Neural cell (in vitro differentiated cells): ENCODE measurements around the gene ARL10. TPM values are rescaled to one million over a fixed set of nuclear protein-coding genes. Genes with fewer than 3 reads are reported as not detected.

Experiments used
- H2AFZ ChIP-seq: fragments of 200-600, 300-800 bp; sonication (generic), shearing (Covaris generic); 2 replicates; pipeline ENCODE4 v1.6.0; 2014; ENCODE audit warnings: low read depth, mild to moderate bottlenecking, antibody characterized with exemption, low read length, moderate library complexity
- H3F3A ChIP-seq: fragments of 200-600 bp; shearing (Covaris generic); 2 replicates; pipeline ENCODE4 v1.6.1; 2016; ENCODE audit warnings: mild to moderate bottlenecking, moderate library complexity, mixed read lengths, antibody characterized with exemption, low read length; ENCODE audit not compliant: insufficient read depth, poor library complexity, severe bottlenecking
- H3K27ac ChIP-seq: fragments of 200-600, 300-800 bp; sonication (generic), shearing (Covaris generic); 2 replicates; pipeline ENCODE4 v1.5.1; 2014; ENCODE audit warnings: mild to moderate bottlenecking, low read length, moderate library complexity
- H3K27me3 ChIP-seq: fragments of 300-800, 200-600 bp; sonication (generic), shearing (Covaris generic); 2 replicates; pipeline ENCODE4 v1.6.0; 2014; ENCODE audit warnings: mild to moderate bottlenecking, low read depth, low read length, moderate library complexity; ENCODE audit not compliant: insufficient read depth
- H3K36me3 ChIP-seq: fragments of 300-800, 200-600 bp; sonication (generic), shearing (Covaris generic); 2 replicates; pipeline ENCODE4 v1.5.1; 2014; ENCODE audit warnings: mild to moderate bottlenecking, antibody characterized with exemption, low read length, moderate library complexity; ENCODE audit not compliant: insufficient read depth
- H3K4me2 ChIP-seq: fragments of 300-800, 200-600 bp; sonication (generic), shearing (Covaris generic); 2 replicates; pipeline ENCODE4 v1.6.0; 2014; ENCODE audit warnings: mild to moderate bottlenecking, low read length
- H3K4me3 ChIP-seq: fragments of 300-800, 200-600 bp; sonication (generic), shearing (Covaris generic); 2 replicates; pipeline ENCODE4 v1.5.1; 2014; ENCODE audit warnings: mild to moderate bottlenecking, low read length, moderate library complexity
- H3K79me2 ChIP-seq: fragments of 200-600 bp; shearing (Covaris generic); replicated peaks from 2 replicates; pipeline ENCODE4 v1.6.0; 2014; ENCODE audit warnings: mild to moderate bottlenecking, low read length, moderate library complexity; ENCODE audit not compliant: insufficient read depth
- H3K9ac ChIP-seq: fragments of 300-800, 200-600 bp; sonication (generic), shearing (Covaris generic); 2 replicates; pipeline ENCODE4 v1.6.1; 2016; ENCODE audit warnings: mild to moderate bottlenecking, low read length, mixed read lengths
- H3K9me2 ChIP-seq: fragments of 200-600 bp; shearing (Covaris generic); 2 replicates; pipeline ENCODE4 v1.6.1; 2016; ENCODE audit warnings: mild to moderate bottlenecking, low read length, mixed read lengths; ENCODE audit not compliant: insufficient read depth
- H3K9me3 ChIP-seq: fragments of 200-600, 300-800 bp; sonication (generic), shearing (Covaris generic); 2 replicates; pipeline ENCODE4 v1.6.1; 2016; ENCODE audit warnings: mild to moderate bottlenecking, mixed run types, low read length, moderate library complexity, mixed read lengths
- H4K20me1 ChIP-seq: fragments of 200-600 bp; shearing (Covaris generic); 2 replicates; pipeline ENCODE4 v1.6.1; 2016; ENCODE audit warnings: mild to moderate bottlenecking, mixed run types; ENCODE audit not compliant: insufficient read depth
- CTCF ChIP-seq: fragments of 450-650 bp; IDR thresholded peaks from 2 replicates; pipeline ENCODE4 v1.5.1; 2014; ENCODE audit warnings: antibody characterized with exemption, mild to moderate bottlenecking, moderate library complexity; ENCODE audit not compliant: poor library complexity, severe bottlenecking
- EP300 ChIP-seq: fragments of 450-650 bp; conservative IDR thresholded peaks from 2 replicates; pipeline ENCODE4 v1.6.1; 2014; ENCODE audit warnings: antibody characterized with exemption, mild to moderate bottlenecking, moderate library complexity; ENCODE audit not compliant: poor library complexity, severe bottlenecking
- EZH2 ChIP-seq: fragments of 200-600, 300-800 bp; shearing (Covaris generic), sonication (generic); IDR thresholded peaks from 2 replicates; pipeline ENCODE4 v1.6.1; 2014; ENCODE audit warnings: antibody characterized with exemption, low read length, borderline replicate concordance, mild to moderate bottlenecking; ENCODE audit not compliant: insufficient read depth, poor library complexity, severe bottlenecking
- MXI1 ChIP-seq: fragments of 450-650 bp; conservative IDR thresholded peaks from 2 replicates; pipeline ENCODE4 v1.6.1; 2014; ENCODE audit warnings: antibody characterized with exemption, mild to moderate bottlenecking; ENCODE audit not compliant: poor library complexity, severe bottlenecking
- POLR2AphosphoS5 ChIP-seq: IDR thresholded peaks from 2 replicates; pipeline ENCODE4 v1.6.1; 2012
- RAD21 ChIP-seq: fragments of 450-650 bp; conservative IDR thresholded peaks from 2 replicates; pipeline ENCODE4 v1.6.1; 2014; ENCODE audit warnings: antibody characterized with exemption, mild to moderate bottlenecking, moderate library complexity
- REST ChIP-seq: IDR thresholded peaks from 2 replicates; pipeline ENCODE4 v1.6.1; 2012; ENCODE audit warnings: borderline replicate concordance
- SMC3 ChIP-seq: fragments of 450-650 bp; conservative IDR thresholded peaks from 2 replicates; pipeline ENCODE4 v1.6.1; 2014; ENCODE audit warnings: antibody characterized with exemption, mild to moderate bottlenecking, moderate library complexity; ENCODE audit not compliant: poor library complexity
- TAF1 ChIP-seq: IDR thresholded peaks from 2 replicates; pipeline ENCODE4 v1.6.1; 2012; ENCODE audit warnings: low read depth
- polyA plus RNA-seq: library from polyadenylated mRNA; depleted of rRNA; stranded (reverse); fragments of >200 nt; gene quantifications from 2 replicates; pipeline ENCODE4 v1.2.3, GENCODE V29; 2014

ARL10 gene
- polyA plus RNA-seq, 1 donor from 2014 or later: 22.8 TPM

- no peaks in the 10 kb centered on the region for H3K9me2 ChIP-seq
- H3K27ac ChIP-seq: peak within 1 kb of the TSS; percentile 90
- H3K4me3 ChIP-seq: peak within 1 kb of the TSS; percentile 98
- H3K9ac ChIP-seq: peak within 1 kb of the TSS; percentile 95
- H3F3A ChIP-seq: no peaks in the 10 kb centered on the region
- H2AFZ ChIP-seq: peak within 1 kb of the TSS; percentile 95
- H3K79me2 ChIP-seq: peaks cover 35% of the 10 kb centered on the region
- no peaks in the 10 kb centered on the region for H3K9me3 ChIP-seq
- peak within 1 kb of the TSS; percentile 44 for H3K4me2 ChIP-seq
- no peaks in the 10 kb centered on the region for H4K20me1 ChIP-seq
- H3K27me3 ChIP-seq: no peaks in the 10 kb centered on the region
- peak; percentile 87 for TF ChIP-seq MXI1
- TF ChIP-seq EZH2: no peak
- peak; percentile 93 for TF ChIP-seq TAF1
- peak; percentile 98 for TF ChIP-seq POLR2AphosphoS5
- TF ChIP-seq RAD21: peak; percentile 62
- peak; percentile 49 for TF ChIP-seq EP300
- peak; percentile 69 for TF ChIP-seq CTCF
- TF ChIP-seq SMC3: peak; percentile 64
- peak; percentile 88 for TF ChIP-seq REST
- no peaks in the 10 kb centered on the region for H3K36me3 ChIP-seq
These were observed 3.7 kb upstream of the ARL10 start, which contains the start of gene KIAA1191 for GRCh38 chr5:176361437-176362232. KIAA1191 (minus strand) TSS chr5:176361764; CDS start chr5:176359508, 2,256 bp downstream.

- Histone ChIP-seq H3K4me3 (peak overlapping the region; percentile 98), H3K9me2 (no peaks in the 10 kb centered on the region), H3K4me2 (no peak overlapping the region), H3K27me3 (no peaks in the 10 kb centered on the region), H3K36me3 (no peaks in the 10 kb centered on the region), H3K9ac (peak overlapping the region; percentile 95), H3F3A (no peaks in the 10 kb centered on the region), H3K27ac (no peak overlapping the region), H4K20me1 (no peaks in the 10 kb centered on the region), H2AFZ (peak overlapping the region; percentile 95), H3K9me3 (no peaks in the 10 kb centered on the region), H3K79me2 (peaks cover 32% of the 10 kb centered on the region)
- TF ChIP-seq POLR2AphosphoS5: no peak
- no peak for TF ChIP-seq RAD21
These were observed 3.1 kb upstream of the ARL10 start for GRCh38 chr5:176362233-176362490.
